Loucy (cell line): ENCODE data around the gene ZDHHC16.

Source experiments
- EZH2phosphoT487 ChIP-seq: fragments of 200-600 bp; IDR thresholded peaks from 2 replicates; pipeline ENCODE4 v1.6.1; 2018; ENCODE audit warnings: antibody characterized with exemption, mild to moderate bottlenecking, moderate library complexity, borderline replicate concordance
- TF ChIP-seq, protein P1 (sequence below): fragments of 200-600 bp; sonication (generic); conservative IDR thresholded peaks from 2 replicates; pipeline ENCODE4 v1.5.1; 2014; ENCODE audit warnings: mild to moderate bottlenecking, antibody characterized with exemption, low read length

- no peak for TF ChIP-seq EZH2phosphoT487
- TF ChIP-seq, protein P1, sequence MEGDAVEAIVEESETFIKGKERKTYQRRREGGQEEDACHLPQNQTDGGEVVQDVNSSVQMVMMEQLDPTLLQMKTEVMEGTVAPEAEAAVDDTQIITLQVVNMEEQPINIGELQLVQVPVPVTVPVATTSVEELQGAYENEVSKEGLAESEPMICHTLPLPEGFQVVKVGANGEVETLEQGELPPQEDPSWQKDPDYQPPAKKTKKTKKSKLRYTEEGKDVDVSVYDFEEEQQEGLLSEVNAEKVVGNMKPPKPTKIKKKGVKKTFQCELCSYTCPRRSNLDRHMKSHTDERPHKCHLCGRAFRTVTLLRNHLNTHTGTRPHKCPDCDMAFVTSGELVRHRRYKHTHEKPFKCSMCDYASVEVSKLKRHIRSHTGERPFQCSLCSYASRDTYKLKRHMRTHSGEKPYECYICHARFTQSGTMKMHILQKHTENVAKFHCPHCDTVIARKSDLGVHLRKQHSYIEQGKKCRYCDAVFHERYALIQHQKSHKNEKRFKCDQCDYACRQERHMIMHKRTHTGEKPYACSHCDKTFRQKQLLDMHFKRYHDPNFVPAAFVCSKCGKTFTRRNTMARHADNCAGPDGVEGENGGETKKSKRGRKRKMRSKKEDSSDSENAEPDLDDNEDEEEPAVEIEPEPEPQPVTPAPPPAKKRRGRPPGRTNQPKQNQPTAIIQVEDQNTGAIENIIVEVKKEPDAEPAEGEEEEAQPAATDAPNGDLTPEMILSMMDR, result no peak
These were observed 19.0 kb upstream of the ZDHHC16 start for GRCh38 chr10:97426776-97427570.
